Stimulated activated CD8-positive, alpha-beta memory T cell treated with anti-CD3 and anti-CD28 coated beads, Interleukin-4, amount 100 ng/mL, for 4 hours (primary cell): Measurements from ENCODE around the gene MARVELD1.
"Not testable (repeated sequence)": the region's sequence is repeated elsewhere in the genome, so short reads cannot be mapped to it uniquely, and the experiment has no call there.

ENCODE experiments used
- DNase-seq, 2 donors: peaks; one replicate each; pipeline ENCODE4 v3.0.0-alpha.2; 2020; ENCODE audit warnings: low read depth in 2 of 2, low spot score in 1 of 2

The MARVELD1 gene

GRCh38 chr10:97713339-97713825, at the start of gene MARVELD1:
Gene MARVELD1 (plus strand): TSS chr10:97713730. CDS start chr10:97713877, 147 bp downstream.
- DNase-seq: no peak

GRCh38 chr10:97664282-97664850, 49.2 kb upstream of the MARVELD1 start:
- no peak for DNase-seq

- DNase-seq: no peak
Measured at GRCh38 chr10:97666992-97667391, 46.5 kb upstream of the MARVELD1 start.

GRCh38 chr10:97667463-97667862, 46.1 kb upstream of the MARVELD1 start:
- no peak for DNase-seq

- DNase-seq: no peak
Measured at GRCh38 chr10:97669571-97669970, 44.0 kb upstream of the MARVELD1 start.

DNA sequence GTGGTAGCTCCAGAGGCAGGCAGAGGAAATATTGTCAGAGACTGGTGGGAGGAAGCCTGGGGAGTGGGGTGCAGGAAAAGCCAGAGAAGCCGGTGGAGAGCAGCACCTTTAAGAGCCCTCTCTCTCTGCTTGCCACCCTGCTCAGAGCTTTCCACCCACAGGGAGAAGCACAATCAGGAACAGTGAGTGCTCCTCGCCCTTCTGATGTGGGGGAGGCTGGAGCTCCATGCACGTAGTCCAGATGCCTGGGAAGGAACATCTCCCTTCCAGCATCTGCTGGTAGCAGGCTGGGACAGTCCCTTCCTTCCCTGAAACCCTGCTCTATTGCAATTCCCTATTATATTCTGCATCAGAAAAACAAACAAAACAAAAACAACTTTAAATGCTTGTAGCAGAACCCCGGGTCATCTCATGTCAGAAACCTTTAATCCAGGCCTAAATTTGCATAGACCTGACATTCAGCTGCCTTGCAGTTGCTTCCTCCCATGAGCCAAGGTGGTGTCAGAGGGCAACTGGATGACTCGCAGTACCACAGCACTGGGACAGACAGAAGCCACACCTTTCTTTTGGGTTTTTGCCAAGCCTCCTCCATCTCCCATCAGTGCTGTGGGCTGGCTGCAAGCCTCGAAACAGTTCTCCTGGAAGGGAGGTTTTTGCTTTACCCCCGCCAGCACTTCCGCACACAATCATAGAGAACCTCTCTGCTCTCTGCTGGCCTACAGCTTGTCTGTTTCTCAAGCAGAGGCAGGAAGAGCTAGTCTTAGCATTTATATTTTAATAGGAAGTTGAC, 39.6 kb upstream of the MARVELD1 start:
- DNase-seq: no peak

GRCh38 chr10:97675222-97675621, 38.3 kb upstream of the MARVELD1 start:
- DNase-seq: no peak

DNA sequence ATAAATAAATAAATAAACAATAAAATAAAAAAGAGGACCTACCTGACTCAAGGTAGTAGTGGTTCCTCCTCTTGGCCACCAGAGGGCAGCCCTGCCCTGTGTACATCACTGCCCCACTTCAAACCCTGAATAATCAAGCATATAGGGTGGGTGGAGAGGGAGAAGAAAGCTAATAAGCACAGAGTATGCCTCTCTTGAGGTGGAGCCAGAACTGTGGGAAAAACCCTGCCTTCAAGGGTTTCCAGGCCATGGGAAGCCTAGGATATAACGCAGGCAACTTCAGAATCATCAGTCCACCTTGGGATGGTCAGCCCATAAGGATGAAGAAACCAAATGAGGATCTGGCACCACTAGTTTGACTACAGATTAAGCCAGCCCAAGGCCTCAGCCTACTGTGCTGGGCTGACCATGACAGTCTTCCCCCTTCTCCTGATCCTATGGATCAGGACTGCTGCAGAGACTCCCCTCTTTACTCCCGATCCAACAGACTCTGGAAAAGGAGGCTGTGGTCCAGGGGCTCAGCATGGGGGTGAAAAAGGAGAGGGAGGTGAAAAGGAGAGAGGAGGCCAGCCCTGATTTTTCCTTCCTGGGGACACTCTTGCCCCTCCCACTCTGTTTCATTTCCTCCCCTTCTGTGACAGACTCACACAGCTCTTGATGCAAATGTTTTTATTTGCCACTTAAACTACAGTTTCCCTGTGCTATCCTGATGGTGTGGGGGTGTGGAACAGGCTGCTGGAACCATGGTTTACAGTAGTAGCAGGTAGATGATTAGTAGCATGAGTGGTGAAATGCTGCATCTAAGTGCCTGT, 36.6 kb upstream of the MARVELD1 start:
- no peak for DNase-seq

DNA sequence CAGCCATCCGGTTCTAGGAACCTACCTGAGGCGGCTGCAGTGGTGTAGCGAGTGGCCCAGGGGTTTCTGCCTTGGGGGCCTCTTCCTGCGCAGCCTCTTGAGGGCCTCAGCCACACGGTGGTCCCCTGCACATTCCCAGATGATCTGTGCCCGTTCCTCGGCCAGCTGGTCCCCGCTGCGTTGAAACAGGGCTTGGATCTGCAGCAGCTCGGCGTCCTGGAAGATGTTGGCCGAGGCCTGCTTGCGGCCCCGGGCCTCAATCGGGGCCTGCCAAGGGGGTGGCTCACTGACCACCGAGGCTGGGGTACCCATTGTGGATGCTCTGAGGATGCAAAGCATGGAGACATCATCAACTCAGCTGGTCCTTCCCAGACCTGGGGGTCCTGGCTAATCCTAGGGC, 33.9 kb upstream of the MARVELD1 start:
- DNase-seq: no peak

GRCh38 chr10:97682042-97682441, 31.5 kb upstream of the MARVELD1 start:
- DNase-seq: no peak

GRCh38 chr10:97683556-97684367, 29.8 kb upstream of the MARVELD1 start:
- DNase-seq: no peak

DNA sequence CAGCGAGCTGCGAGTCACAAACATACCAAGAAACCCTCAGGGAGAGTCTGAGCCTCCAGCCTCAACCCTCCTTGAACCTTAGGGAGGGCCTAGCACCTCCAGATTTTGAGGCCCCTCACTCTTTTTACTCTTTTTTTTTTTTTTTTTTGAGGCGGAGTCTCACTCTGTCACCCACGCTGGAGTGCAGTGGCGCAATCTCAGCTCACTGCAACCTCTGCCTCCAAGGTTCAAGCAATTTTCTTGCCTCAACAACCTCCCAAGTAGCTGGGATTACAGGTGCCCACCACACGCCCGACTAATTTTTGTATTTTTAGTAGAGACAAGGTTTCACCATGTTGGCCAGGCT, 29.2 kb upstream of the MARVELD1 start:
- DNase-seq: not testable (repeated sequence)

DNA sequence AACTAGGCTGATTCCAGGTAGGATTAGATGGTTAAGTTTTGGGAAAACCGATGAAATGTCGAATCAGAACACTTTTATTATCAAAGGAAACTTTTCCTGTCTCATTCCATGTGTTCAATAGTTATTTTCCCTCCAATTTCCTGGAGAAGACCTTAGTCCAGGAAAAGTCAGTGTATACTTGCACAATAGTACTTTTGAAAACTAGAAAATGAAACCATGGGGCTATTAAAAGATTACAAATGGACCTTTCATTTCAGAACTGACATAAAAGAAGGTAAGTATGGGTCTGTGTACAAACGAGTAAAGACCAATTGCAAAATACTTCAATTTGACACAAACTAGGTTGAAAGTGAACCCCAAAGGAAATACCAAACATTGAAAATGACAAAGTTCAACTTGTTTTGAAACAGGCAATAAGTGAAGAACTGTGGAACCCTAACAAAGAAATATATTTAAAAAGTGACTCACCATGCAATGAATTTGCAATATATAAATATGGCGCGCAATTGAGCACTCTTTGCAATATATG, 28.6 kb upstream of the MARVELD1 start:
- DNase-seq: no peak

GRCh38 chr10:97685395-97685958, 28.1 kb upstream of the MARVELD1 start:
- no peak for DNase-seq

GRCh38 chr10:97686301-97686961, 27.1 kb upstream of the MARVELD1 start:
- no peak for DNase-seq

- peak; percentile 89 to 94 for DNase-seq
Measured at GRCh38 chr10:97686962-97687784, 26.4 kb upstream of the MARVELD1 start, which contains the start of gene AVPI1. Gene AVPI1 (minus strand): TSS chr10:97687241. CDS start chr10:97679905, 7,336 bp downstream.

- DNase-seq: no peak
Measured at GRCh38 chr10:97687785-97688781, 25.4 kb upstream of the MARVELD1 start.

DNA sequence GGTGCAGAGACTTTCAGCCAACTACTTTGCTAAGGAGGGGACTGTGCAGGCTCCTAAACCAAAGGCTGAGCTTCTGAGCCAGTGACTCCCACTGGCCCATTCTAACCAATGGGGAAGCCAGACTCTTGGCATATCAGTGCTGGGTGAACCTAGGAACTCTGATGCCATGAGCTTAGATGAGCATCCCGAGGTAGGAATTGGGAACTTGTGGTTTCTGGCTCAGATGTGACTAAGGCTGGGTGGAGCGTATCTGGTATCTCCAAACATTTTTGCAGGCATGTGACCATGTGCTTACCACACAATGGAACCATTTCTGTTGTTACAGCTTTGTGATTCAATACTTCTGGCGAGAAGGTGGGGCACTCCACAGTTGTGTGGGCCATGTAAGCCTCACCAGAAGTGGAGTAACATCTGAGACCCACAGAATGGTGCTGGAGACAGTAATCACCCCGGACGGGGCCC, 23.9 kb upstream of the MARVELD1 start:
- DNase-seq: no peak
